HepG2 (cell line): ENCODE results near the gene CCDC14. TPM values are rescaled to one million over a fixed set of nuclear protein-coding genes. Genes with fewer than 3 reads are reported as not detected.

Experiments used
- ATAC-seq: fragments of 200-7000 bp; cut with Tn5 transposase; 3 replicates; pipeline ENCODE4 v1.9.1; 2020; ENCODE audit warnings: mild to moderate bottlenecking, moderate library complexity
- BruUV-seq: library from RNA; stranded (reverse); fragments of 400-500 nt; replicated peaks from 2 replicates; lab custom pipeline; 2021; lab: Mats Ljungman, UMichigan
- CTCF ChIA-PET: fragments of 300-600 bp; formaldehyde crosslinking; extraction: SDS; loops from one replicate; lab custom pipeline; 2021; ENCODE audit warnings: low total read pairs, inconsistent platforms, low intra/inter-chr PET ratio; lab: Yijun Ruan, JAX
- POLR2A ChIA-PET: fragments of 350-600 bp; sonication (Branson Sonifier 250); formaldehyde crosslinking; loops from one replicate; lab custom pipeline; 2020; ENCODE audit warnings: antibody characterized with exemption, inconsistent platforms; lab: Yijun Ruan, JAX
- DNase-seq: peaks from one replicate; pipeline ENCODE4 v3.0.0-alpha.2; 2015; ENCODE audit warnings: low spot score
- FAIRE-seq: peaks from 3 replicates; lab custom pipeline; 2011; peaks lifted over from hg19 to GRCh38; lab: Jason Lieb, UNC
- H2AFZ ChIP-seq: one replicate; pipeline ENCODE4 v1.6.1; 2011; ENCODE audit warnings: low read length, inconsistent platforms
- H3K27ac ChIP-seq: fragments of 300-600 bp; 3 replicates; pipeline ENCODE4 v1.8.0; 2011; ENCODE audit warnings: mixed run types, mild to moderate bottlenecking, mixed read lengths, low read length, inconsistent platforms; ENCODE audit not compliant: insufficient read depth; ENCODE audit errors: extremely low read length
- H3K27me3 ChIP-seq, 2 experiments: fragments of 200-600 bp in 1 of 2; 2 replicates in 1 of 2; 3 replicates in 1 of 2; pipeline versions ENCODE4 v1.6.0 to v1.8.0; 2011; ENCODE audit warnings: low read length in 2 of 2, mild to moderate bottlenecking in 2 of 2, moderate library complexity in 2 of 2, inconsistent platforms in 1 of 2; ENCODE audit not compliant: insufficient read depth in 2 of 2, control insufficient read depth in 1 of 2
- H3K36me3 ChIP-seq, 2 experiments: fragments of 200-600 bp in 1 of 2; replicated peaks in 1 of 2; 2 replicates in 1 of 2; 3 replicates in 1 of 2; pipeline versions ENCODE4 v1.5.1 to v1.8.0; 2011; ENCODE audit warnings: low read length in 2 of 2, inconsistent platforms in 1 of 2; ENCODE audit not compliant: insufficient read depth in 2 of 2, control insufficient read depth in 1 of 2
- H3K4me1 ChIP-seq: 2 replicates; pipeline ENCODE4 v1.5.1; 2012; ENCODE audit warnings: low read length, inconsistent platforms; ENCODE audit not compliant: insufficient read depth
- H3K4me2 ChIP-seq: 2 replicates; pipeline ENCODE4 v1.6.0; 2011; ENCODE audit warnings: low read depth, low read length, inconsistent platforms
- H3K4me3 ChIP-seq, 3 experiments: fragments of 200-600 bp in 1 of 3; sonication (generic), shearing (Covaris generic) in 1 of 3; replicated peaks in 1 of 3; 2 replicates each; pipeline ENCODE4 v1.5.1; 2011 to 2016; ENCODE audit warnings: low read length in 3 of 3, inconsistent platforms in 2 of 3, low read depth in 2 of 3, mild to moderate bottlenecking in 2 of 3, control low read depth in 1 of 3, mixed read lengths in 1 of 3; ENCODE audit not compliant: insufficient read depth in 1 of 3
- H3K79me2 ChIP-seq: one replicate; pipeline ENCODE4 v1.6.1; 2011; ENCODE audit warnings: low read length, inconsistent platforms; ENCODE audit not compliant: insufficient read depth
- H3K9ac ChIP-seq: 2 replicates; pipeline ENCODE4 v1.6.0; 2011; ENCODE audit warnings: mild to moderate bottlenecking, low read depth, low read length, inconsistent platforms; ENCODE audit not compliant: insufficient read depth
- H3K9me3 ChIP-seq: 2 replicates; pipeline ENCODE4 v1.5.1; 2012; ENCODE audit warnings: mild to moderate bottlenecking, low read length
- H4K20me1 ChIP-seq: 2 replicates; pipeline ENCODE4 v1.6.0; 2011; ENCODE audit warnings: inconsistent platforms, mild to moderate bottlenecking, low read length, moderate library complexity; ENCODE audit not compliant: insufficient read depth
- DNMT1 ChIP-seq: sonication (generic); formaldehyde crosslinking; IDR thresholded peaks from 2 replicates; pipeline ENCODE4 v1.5.1; 2020; ENCODE audit warnings: mild to moderate bottlenecking, missing genetic modification reagents
- MED13 ChIP-seq: sonication (generic); formaldehyde crosslinking; IDR thresholded peaks from 2 replicates; pipeline ENCODE4 v1.5.0; 2020; ENCODE audit warnings: missing genetic modification reagents
- MEF2D ChIP-seq: sonication (generic); formaldehyde crosslinking; IDR thresholded peaks from 2 replicates; pipeline ENCODE4 v1.5.1; 2020; ENCODE audit warnings: mild to moderate bottlenecking, missing genetic modification reagents
- NCOR1 ChIP-seq: fragments of 200-600 bp; sonication (generic); IDR thresholded peaks from 2 replicates; pipeline ENCODE4 v1.7.0; 2017; ENCODE audit warnings: antibody characterized with exemption, low read length, borderline replicate concordance
- RFX5 ChIP-seq: IDR thresholded peaks from 2 replicates; pipeline ENCODE4 v1.6.1; 2011; ENCODE audit warnings: low read depth, low read length, improper control_type of control experiment
- TBL1XR1 ChIP-seq: fragments of 150-350 bp; IDR thresholded peaks from 2 replicates; pipeline ENCODE4 v1.6.1; 2014; ENCODE audit warnings: borderline replicate concordance, low read length; ENCODE audit not compliant: partially characterized antibody
- ZBTB37 ChIP-seq: sonication (generic); formaldehyde crosslinking; IDR thresholded peaks from 2 replicates; pipeline ENCODE4 v1.4.0; 2020; ENCODE audit warnings: mild to moderate bottlenecking, missing genetic modification reagents
- ZNF292 ChIP-seq: sonication (generic); formaldehyde crosslinking; IDR thresholded peaks from 2 replicates; pipeline ENCODE4 v1.8.1; 2022; ENCODE audit warnings: mild to moderate bottlenecking, low read depth, missing genetic modification reagents, borderline replicate concordance
- ZNF296 ChIP-seq: sonication (generic); formaldehyde crosslinking; conservative IDR thresholded peaks from 2 replicates; pipeline ENCODE4 v1.5.0; 2020; ENCODE audit warnings: mild to moderate bottlenecking, missing genetic modification reagents
- ZNF784 ChIP-seq: sonication (generic); formaldehyde crosslinking; IDR thresholded peaks from 2 replicates; pipeline ENCODE4 v1.5.1; 2020; ENCODE audit warnings: missing genetic modification reagents, mild to moderate bottlenecking, borderline replicate concordance
- WGBS: methylation state at CpG from one replicate; pipeline ENCODE4 v1.1.6; 2017; ENCODE audit warnings: low lambda C conversion rate; 5-methylcytosine and 5-hydroxymethylcytosine counted together
- in situ Hi-C: cut with HindIII; loops from 2 replicates; pipeline ENCODE4 v1.10.0; 2017; ENCODE audit warnings: low pct_unique_long_range_greater_than_20kb; ENCODE audit not compliant: extremely low pct_ligation_motif_present
- intact Hi-C: fragments of 100-400 bp; cut with micrococcal nuclease; formaldehyde crosslinking; loops from one replicate; pipeline ENCODE4 v1.10.0; 2022; ENCODE audit not compliant: unreplicated experiment
- polyA plus RNA-seq, 8 experiments: library from polyadenylated mRNA; depleted of rRNA in 3 of 8; stranded (reverse) in 7 of 8; unstranded in 1 of 8; fragments of >200 nt; fragmentation: Illumina TruSeq in 4 of 8; extraction: Trizol in 4 of 8; gene quantifications; 2 replicates each; pipeline versions ENCODE4 v1.2.1 to v1.2.3, GENCODE V29; 2011 to 2016; ENCODE audit warnings: low read depth in 4 of 8, missing spikeins in 1 of 8, mixed read lengths in 1 of 8; ENCODE audit not compliant: insufficient read depth in 1 of 8
- total RNA-seq, 5 experiments: library from RNA; depleted of rRNA; stranded (reverse); fragments of >200 nt; fragmentation: Illumina TruSeq; extraction: Trizol; gene quantifications; 2 replicates each; pipeline ENCODE4 v1.2.3, GENCODE V29; 2016; ENCODE audit warnings: low read depth in 1 of 5

The CCDC14 gene
- total and polyA plus RNA-seq, 2 of the 13 experiments (the other 11 are each of a cell fraction or from before 2014, with no cell fraction given): 48.7 to 49.0 TPM

- no peak for TF ChIP-seq NCOR1
- TF ChIP-seq TBL1XR1: no peak
- TF ChIP-seq ZNF296 (CRISPR knock-in tag): no peak
- TF ChIP-seq ZNF784 (CRISPR knock-in tag): no peak
- TF ChIP-seq MED13 (CRISPR knock-in tag): no peak
- TF ChIP-seq ZBTB37: no peak
- TF ChIP-seq ZNF292 (CRISPR knock-in tag): no peak
- TF ChIP-seq RFX5: no peak
- TF ChIP-seq DNMT1 (CRISPR knock-in tag): no peak
- TF ChIP-seq MEF2D (CRISPR knock-in tag): no peak
- Histone ChIP-seq H3K4me3 (no peak overlapping the region), H3K79me2 (no peaks in the 10 kb centered on the region), H2AFZ (no peak overlapping the region), H3K36me3 (no peaks in the 10 kb centered on the region), H3K27ac (no peak overlapping the region), H3K27me3 (peaks cover 0 to 23% of the 10 kb centered on the region in 2 experiments; a peak in 2 of 5 replicates), H3K4me1 (no peaks in the 10 kb centered on the region), H3K4me2 (no peak overlapping the region), H3K9me3 (no peaks in the 10 kb centered on the region), H4K20me1 (no peaks in the 10 kb centered on the region), H3K9ac (no peak overlapping the region)
- intact Hi-C loops (no loop called here), in situ Hi-C loops (no loop called here)
- ChIA-PET CTCF (no interaction called here), POLR2A (no interaction called here)
- no TSS peak for BruUV-seq
- ATAC-seq: no peak
- FAIRE-seq: no peak
- WGBS: 22% methylated on average over 3 of the region's 3 CpGs
- DNase-seq: no peak
Observed at GRCh38 chr3:123984957-123985356, 23.9 kb upstream of the CCDC14 start.
